Measurements from ENCODE around the gene PCIF1. TPM values are rescaled to one million over a fixed set of nuclear protein-coding genes. Genes with fewer than 3 reads are reported as not detected.

The PCIF1 gene
- total RNA-seq, 2 experiments from 2014 or later: 27.8 to 29.5 TPM

- Mint-ChIP-seq H3K27ac (no peak overlapping the region), H3K9me3 (no peaks in the 10 kb centered on the region), H3K4me1 (ENCODE audit: low read depth) (no peaks in the 10 kb centered on the region), H3K4me3 (no peak overlapping the region), H3K27me3 (no peaks in the 10 kb centered on the region), H3K36me3 (ENCODE audit: low read depth) (no peaks in the 10 kb centered on the region)
- ATAC-seq: no peak
- no peak for TF ChIP-seq CTCF (IDR thresholded peaks at IDR 0.05)
- DNase-seq: no peak
- CTCF ChIA-PET: interaction anchor here (1.0 to 1.4 kb wide), 2 partner anchors 68 to 103 kb away, joined by 3 to 4 read pairs; no protein-coding TSS in a partner anchor
- intact Hi-C loops (cut with micrococcal nuclease): no loop called here
- POLR2A ChIA-PET: interaction anchor here (1.1 kb wide), 1 partner anchor 9 kb away, joined by 3 read pairs; no protein-coding TSS in a partner anchor
Measured at GRCh38 chr20:45902199-45902701, 32.2 kb upstream of the PCIF1 start.

DNA sequence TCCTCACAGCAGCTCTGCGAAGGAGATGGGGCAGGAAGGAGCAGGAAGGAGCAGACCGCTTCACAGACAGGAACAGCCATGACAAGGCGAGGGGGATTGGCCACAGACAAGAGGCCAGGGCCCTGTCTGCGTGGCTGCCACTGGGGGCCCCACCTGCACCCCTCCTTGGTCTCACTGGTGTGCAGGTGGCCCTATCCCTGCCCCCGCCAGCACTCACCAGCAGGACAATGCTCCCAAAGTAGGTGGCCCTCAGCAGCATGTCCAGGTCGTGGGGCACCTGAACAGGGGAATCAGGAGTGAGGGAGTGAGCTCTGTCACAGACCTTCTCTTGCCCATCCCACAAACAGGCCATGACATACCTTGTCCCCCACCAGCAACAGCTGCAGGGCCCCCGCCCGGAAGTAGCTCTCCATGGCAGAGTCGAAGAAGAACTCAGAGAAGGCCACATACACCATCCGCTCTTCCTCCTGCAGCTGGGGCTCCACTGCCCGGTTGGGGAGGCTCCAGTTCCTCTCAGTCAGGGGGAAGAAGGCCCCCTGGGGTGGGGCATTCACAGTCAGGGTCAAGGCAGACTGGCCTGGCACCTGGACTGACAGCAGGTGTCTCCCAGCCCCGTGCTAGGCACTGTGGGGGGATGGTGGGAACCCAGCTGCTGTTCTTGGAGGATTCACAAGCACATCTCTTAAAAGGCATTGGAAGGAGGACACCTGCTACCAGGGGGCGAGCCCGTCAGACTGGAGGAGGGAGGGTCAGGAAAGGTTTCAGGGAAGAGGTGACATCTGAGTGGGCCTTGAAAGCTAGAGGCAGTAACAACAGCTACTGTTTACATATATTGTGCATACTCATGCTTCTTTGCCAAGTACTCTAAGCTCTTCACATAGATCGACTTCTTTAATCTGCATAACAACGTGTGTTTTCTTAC lies 29.6 kb upstream of the PCIF1 start:
- DNase-seq (no peak), ATAC-seq (no peak)
- Mint-ChIP-seq H3K4me3 (no peak overlapping the region), H3K4me1 (ENCODE audit: low read depth) (no peaks in the 10 kb centered on the region), H3K27ac (no peak overlapping the region), H3K9me3 (no peaks in the 10 kb centered on the region), H3K36me3 (ENCODE audit: low read depth) (no peaks in the 10 kb centered on the region), H3K27me3 (no peaks in the 10 kb centered on the region)
- ChIA-PET POLR2A (interaction anchor here (0.8 to 2.6 kb wide), 6 partner anchors 8 to 47 kb away, joined by 3 to 11 read pairs (median 4); partner anchors contain the start of genes CTSA, NEURL2 and ZSWIM1), CTCF (interaction anchor here (0.8 to 1.6 kb wide), 5 partner anchors 12 to 105 kb away, joined by 3 to 11 read pairs (median 3); no protein-coding TSS in a partner anchor)
- intact Hi-C loops (cut with micrococcal nuclease): no loop called here
- TF ChIP-seq CTCF (IDR thresholded peaks at IDR 0.05): no peak

- no peaks in the 10 kb centered on the region for H3K36me3 Mint-ChIP-seq (ENCODE audit: low read depth)
- intact Hi-C loops (cut with micrococcal nuclease): no loop called here
- peaks cover 2% of the 10 kb centered on the region for H3K4me1 Mint-ChIP-seq (ENCODE audit: low read depth)
- POLR2A ChIA-PET: interaction anchor here (0.8 to 2.6 kb wide), 6 partner anchors 9 to 46 kb away, joined by 3 to 11 read pairs (median 4); partner anchors contain the start of genes CTSA, NEURL2 and ZSWIM1
- CTCF ChIA-PET: interaction anchor here (0.6 to 1.6 kb wide), 5 partner anchors 20 to 106 kb away, joined by 3 to 11 read pairs (median 3); partner anchors contain the start of gene PCIF1
- DNase-seq (no peak), ATAC-seq (no peak)
- H3K27ac Mint-ChIP-seq: no peak overlapping the region
- no peak overlapping the region for H3K4me3 Mint-ChIP-seq
- no peaks in the 10 kb centered on the region for H3K27me3 Mint-ChIP-seq
- TF ChIP-seq CTCF (IDR thresholded peaks at IDR 0.05): no peak
- no peaks in the 10 kb centered on the region for H3K9me3 Mint-ChIP-seq
Measured at GRCh38 chr20:45905505-45906079, 28.9 kb upstream of the PCIF1 start.

GRCh38 chr20:45907219-45907948 lies 27.1 kb upstream of the PCIF1 start:
- ChIA-PET CTCF (interaction anchor here (0.9 to 1.0 kb wide), 2 partner anchors 62 to 108 kb away, joined by 3 to 4 read pairs; no protein-coding TSS in a partner anchor), POLR2A (no interaction called here)
- Mint-ChIP-seq H3K27me3 (peaks cover 2% of the 10 kb centered on the region), H3K27ac (no peak overlapping the region), H3K4me3 (no peak overlapping the region), H3K9me3 (no peaks in the 10 kb centered on the region), H3K36me3 (ENCODE audit: low read depth) (no peaks in the 10 kb centered on the region), H3K4me1 (ENCODE audit: low read depth) (peaks cover 14% of the 10 kb centered on the region)
- intact Hi-C loops (cut with micrococcal nuclease): no loop called here
- no peak for TF ChIP-seq CTCF (IDR thresholded peaks at IDR 0.05)
- ATAC-seq (no peak), DNase-seq (no peak)

Measured in activated CD8-positive, alpha-beta T cell treated with anti-CD3 and anti-CD28 coated beads for 36 hours (primary cell).